T47D (cell line): Measurements from ENCODE around the gene B3GALT6.
A peak's percentile ranks its signal among the peaks of the same experiment; 100 is the strongest.

ENCODE experiments used
- DNase-seq, 2 experiments: peaks; one replicate each; pipeline versions ENCODE4 v3.0.0 to v3.0.0-alpha.2; 2011 to 2012; ENCODE audit warnings: low read depth in 1 of 2, low spot score in 1 of 2
- JUND ChIP-seq: IDR thresholded peaks from 2 replicates; pipeline ENCODE4 v1.6.1; 2012; ENCODE audit warnings: low read depth
- in situ Hi-C: cut with HindIII; loops from 2 replicates; pipeline ENCODE4 v1.10.0; 2016; ENCODE audit warnings: low sequenced_read_pairs, low pct_unique_long_range_greater_than_20kb

Gene B3GALT6

GRCh38 chr1:1205769-1206375 is 26.2 kb upstream of the B3GALT6 start:
- in situ Hi-C loops: no loop called here
- no peak for DNase-seq

GRCh38 chr1:1206376-1206965 is 25.6 kb upstream of the B3GALT6 start, which contains the start of gene TNFRSF18:
Gene TNFRSF18 (minus strand): TSS chr1:1206592. CDS start chr1:1206571, 21 bp downstream.
- DNase-seq: peak; percentile 67 to 68
- in situ Hi-C loops: no loop called here
- no peak for TF ChIP-seq JUND

More at GRCh38 chr1:1205769-1206375, 26.2 kb upstream of the B3GALT6 start:
- TF ChIP-seq JUND: no peak

GRCh38 chr1:1206966-1207531 is 25.0 kb upstream of the B3GALT6 start:
- no peak for DNase-seq
- TF ChIP-seq JUND: no peak
- in situ Hi-C loops: no loop called here

GRCh38 chr1:1207571-1207892 is 24.5 kb upstream of the B3GALT6 start:
- no peak for TF ChIP-seq JUND
- no peak for DNase-seq
- in situ Hi-C loops: no loop called here

GRCh38 chr1:1208713-1209433 is 23.2 kb upstream of the B3GALT6 start:
- DNase-seq: no peak
- no peak for TF ChIP-seq JUND
- in situ Hi-C loops: no loop called here

- TF ChIP-seq JUND: no peak
- in situ Hi-C loops: no loop called here
- no peak for DNase-seq
Measured at GRCh38 chr1:1210726-1211540, 21.1 kb upstream of the B3GALT6 start.

GRCh38 chr1:1211541-1212441 is 20.2 kb upstream of the B3GALT6 start:
- TF ChIP-seq JUND: no peak
- in situ Hi-C loops: no loop called here
- no peak for DNase-seq

GRCh38 chr1:1212780-1213344 is 19.2 kb upstream of the B3GALT6 start:
- in situ Hi-C loops: no loop called here
- TF ChIP-seq JUND: no peak
- DNase-seq: no peak

GRCh38 chr1:1213345-1214265 is 18.4 kb upstream of the B3GALT6 start, which contains the start of gene TNFRSF4:
Gene TNFRSF4 (minus strand): TSS chr1:1214153. CDS start chr1:1214127, 26 bp downstream.
- no peak for DNase-seq
- in situ Hi-C loops: no loop called here
- TF ChIP-seq JUND: no peak

- TF ChIP-seq JUND: no peak
- in situ Hi-C loops: no loop called here
- no peak for DNase-seq
Measured at GRCh38 chr1:1215080-1215676, 16.9 kb upstream of the B3GALT6 start.
